Mucosa of rectum (tissue), 2 donors: ENCODE results near the gene WIPI1.
"Not testable (repeated sequence)": the region's sequence is repeated elsewhere in the genome, so short reads cannot be mapped to it uniquely, and the experiment has no call there.

Experiments used
- H3K27ac ChIP-seq, 2 donors: one replicate each; pipeline ENCODE4 v1.7.0; 2013; ENCODE audit warnings: inconsistent platforms in 2 of 2, low read depth in 2 of 2, low read length in 2 of 2
- H3K27me3 ChIP-seq, 2 donors: one replicate each; pipeline ENCODE4 v1.7.0; 2013; ENCODE audit warnings: low read length in 2 of 2; ENCODE audit not compliant: control insufficient read depth in 2 of 2, insufficient read depth in 2 of 2
- H3K36me3 ChIP-seq, 2 donors: one replicate each; pipeline ENCODE4 v1.7.0; 2013; ENCODE audit warnings: low read length in 2 of 2; ENCODE audit not compliant: control insufficient read depth in 2 of 2, insufficient read depth in 2 of 2
- H3K4me1 ChIP-seq, 2 donors: one replicate each; pipeline ENCODE4 v1.7.0; 2013; ENCODE audit warnings: low read length in 2 of 2, mild to moderate bottlenecking in 1 of 2; ENCODE audit not compliant: control insufficient read depth in 2 of 2, insufficient read depth in 2 of 2
- H3K4me3 ChIP-seq, 2 donors: one replicate each; pipeline ENCODE4 v1.7.0; 2013; ENCODE audit warnings: low read length in 2 of 2
- H3K9ac ChIP-seq, 2 donors: one replicate each; pipeline ENCODE4 v1.7.0; 2013; ENCODE audit warnings: low read length in 2 of 2, low read depth in 1 of 2, mild to moderate bottlenecking in 1 of 2
- H3K9me3 ChIP-seq, 2 donors: one replicate each; pipeline ENCODE4 v1.7.0; 2013; ENCODE audit warnings: low read length in 2 of 2; ENCODE audit not compliant: control insufficient read depth in 2 of 2
- donor health status: healthy.
- donor health status: Normal muscosa, but diverticular disease.

WIPI1 gene

GRCh38 chr17:68457168-68457538, at the start of gene WIPI1:
TSS of gene WIPI1 (minus strand) at chr17:68457496. CDS start at chr17:68457421, 75 bp downstream.
- H3K4me1 ChIP-seq, result peaks cover 14 to 40% of the 10 kb centered on the region in 2 donors
- H3K4me3 ChIP-seq, result peak within 1 kb of the TSS; percentile 89 to 90
- no peaks in the 10 kb centered on the region for H3K9me3 ChIP-seq
- peak within 1 kb of the TSS; percentile 87 to 88 for H3K9ac ChIP-seq
- peak within 1 kb of the TSS; percentile 96 for H3K27ac ChIP-seq
- no peaks in the 10 kb centered on the region for H3K27me3 ChIP-seq
- no peaks in the 10 kb centered on the region for H3K36me3 ChIP-seq

GRCh38 chr17:68505951-68506350, 48.7 kb upstream of the WIPI1 start:
- H3K36me3 ChIP-seq, result no peaks in the 10 kb centered on the region
- peaks cover under 1 to 4% of the 10 kb centered on the region in 2 donors for H3K4me1 ChIP-seq
- no peak overlapping the region for H3K9ac ChIP-seq
- H3K27me3 ChIP-seq, result no peaks in the 10 kb centered on the region
- no peak overlapping the region for H3K27ac ChIP-seq
- H3K9me3 ChIP-seq, result no peaks in the 10 kb centered on the region
- no peak overlapping the region for H3K4me3 ChIP-seq

- no peak overlapping the region for H3K9ac ChIP-seq
- H3K36me3 ChIP-seq, result no peaks in the 10 kb centered on the region
- peaks cover 11 to 12% of the 10 kb centered on the region in 2 donors for H3K4me1 ChIP-seq
- no peaks in the 10 kb centered on the region for H3K9me3 ChIP-seq
- no peaks in the 10 kb centered on the region for H3K27me3 ChIP-seq
- no peak overlapping the region for H3K4me3 ChIP-seq
- no peak overlapping the region for H3K27ac ChIP-seq
Observed at GRCh38 chr17:68501074-68501473, 43.8 kb upstream of the WIPI1 start.

GRCh38 chr17:68499587-68499986, 42.3 kb upstream of the WIPI1 start:
- Histone ChIP-seq H3K4me3 (no peak overlapping the region), H3K9ac (no peak overlapping the region), H3K36me3 (no peaks in the 10 kb centered on the region), H3K4me1 (peaks cover 11 to 12% of the 10 kb centered on the region in 2 donors), H3K27me3 (no peaks in the 10 kb centered on the region), H3K27ac (no peak overlapping the region), H3K9me3 (no peaks in the 10 kb centered on the region)

- Histone ChIP-seq H3K27ac (peak overlapping the region; percentile 75 to 84), H3K9ac (peak overlapping the region; percentile 29 to 53), H3K27me3 (no peaks in the 10 kb centered on the region), H3K36me3 (no peaks in the 10 kb centered on the region), H3K9me3 (no peaks in the 10 kb centered on the region), H3K4me3 (peak overlapping the region; percentile 36 to 37), H3K4me1 (peaks cover 11 to 12% of the 10 kb centered on the region in 2 donors)
Observed at GRCh38 chr17:68498479-68499326, 41.4 kb upstream of the WIPI1 start.

- Histone ChIP-seq H3K36me3 (no peaks in the 10 kb centered on the region), H3K27me3 (no peaks in the 10 kb centered on the region), H3K4me3 (peak overlapping the region; percentile 36 to 37), H3K4me1 (peaks cover 11 to 12% of the 10 kb centered on the region in 2 donors), H3K9me3 (no peaks in the 10 kb centered on the region), H3K27ac (peak overlapping the region; percentile 75 to 84), H3K9ac (peak overlapping the region; percentile 52 to 53)
Observed at GRCh38 chr17:68497885-68498319, 40.6 kb upstream of the WIPI1 start.

- Histone ChIP-seq H3K9me3 (no peaks in the 10 kb centered on the region), H3K27ac (no peak overlapping the region), H3K4me3 (no peak overlapping the region), H3K4me1 (peaks cover 24 to 29% of the 10 kb centered on the region in 2 donors), H3K9ac (no peak overlapping the region), H3K27me3 (no peaks in the 10 kb centered on the region), H3K36me3 (no peaks in the 10 kb centered on the region)
Observed at GRCh38 chr17:68495081-68495480, 37.8 kb upstream of the WIPI1 start.

- peak overlapping the region in 1 of 2 donors; percentile 13 for H3K9ac ChIP-seq
- H3K27ac ChIP-seq, result peak overlapping the region; percentile 36 to 64
- not testable (repeated sequence) for H3K27me3 ChIP-seq, H3K36me3 ChIP-seq, H3K9me3 ChIP-seq
- H3K4me1 ChIP-seq, result peaks cover 14 to 24% of the 10 kb centered on the region in 2 donors
- peak overlapping the region; percentile 43 to 55 for H3K4me3 ChIP-seq
Observed at GRCh38 chr17:68492394-68493054, 35.2 kb upstream of the WIPI1 start.

- no peaks in the 10 kb centered on the region for H3K9me3 ChIP-seq
- H3K27ac ChIP-seq, result peak overlapping the region; percentile 36 to 64
- peak overlapping the region in 1 of 2 donors; percentile 13 for H3K9ac ChIP-seq
- H3K36me3 ChIP-seq, result no peaks in the 10 kb centered on the region
- H3K27me3 ChIP-seq, result no peaks in the 10 kb centered on the region
- peak overlapping the region; percentile 43 to 55 for H3K4me3 ChIP-seq
- peaks cover 13 to 23% of the 10 kb centered on the region in 2 donors for H3K4me1 ChIP-seq
Observed at GRCh38 chr17:68491381-68492231, 34.3 kb upstream of the WIPI1 start.
